NCI-H446 treated with DMSO at 0.1 percent for 48 hours (cell line): ENCODE results near the gene BRPF3.

Source experiments
- DNase-seq: peaks from one replicate; lab custom pipeline; 2025; lab: John Stamatoyannopoulos, UW

Gene BRPF3

GRCh38 chr6:36196113-36196879 lies at the start of gene BRPF3:
BRPF3 (plus strand) TSS chr6:36196744; CDS start chr6:36200323, 3,579 bp downstream.
- DNase-seq, result peak; percentile 44

- no peak for DNase-seq
Observed at GRCh38 chr6:36147294-36147693, 49.2 kb upstream of the BRPF3 start.

GRCh38 chr6:36149476-36149875 lies 47.1 kb upstream of the BRPF3 start:
- DNase-seq, result no peak

GRCh38 chr6:36150283-36150682 lies 46.3 kb upstream of the BRPF3 start:
- no peak for DNase-seq

- DNase-seq, result no peak
Observed at GRCh38 chr6:36154286-36154685, 42.3 kb upstream of the BRPF3 start.

- DNase-seq, result no peak
Observed at GRCh38 chr6:36155662-36156061, 40.9 kb upstream of the BRPF3 start.

- no peak for DNase-seq
Observed at GRCh38 chr6:36160147-36160760, 36.3 kb upstream of the BRPF3 start.

GRCh38 chr6:36169023-36170007 lies 27.2 kb upstream of the BRPF3 start:
- no peak for DNase-seq

GRCh38 chr6:36170704-36171103 lies 25.8 kb upstream of the BRPF3 start:
- no peak for DNase-seq

- DNase-seq, result no peak
Observed at GRCh38 chr6:36171573-36171972, 25.0 kb upstream of the BRPF3 start.

GRCh38 chr6:36177166-36177565 lies 19.4 kb upstream of the BRPF3 start:
- no peak for DNase-seq

- no peak for DNase-seq
Observed at GRCh38 chr6:36178544-36178943, 18.0 kb upstream of the BRPF3 start.

GRCh38 chr6:36180126-36180525 lies 16.4 kb upstream of the BRPF3 start:
- DNase-seq, result no peak

GRCh38 chr6:36184311-36184710 lies 12.2 kb upstream of the BRPF3 start:
- DNase-seq, result no peak

GRCh38 chr6:36186199-36186598 lies 10.3 kb upstream of the BRPF3 start:
- DNase-seq, result no peak

GRCh38 chr6:36187446-36187845 lies 9.1 kb upstream of the BRPF3 start:
- DNase-seq, result no peak

- no peak for DNase-seq
Observed at GRCh38 chr6:36195471-36196112, 952 bp upstream of the BRPF3 start.

GRCh38 chr6:36196880-36197548 lies 470 bp downstream of the BRPF3 start:
- DNase-seq, result peak; percentile 94

- peak; percentile 88 for DNase-seq
Observed at GRCh38 chr6:36197739-36198221, 1.2 kb downstream of the BRPF3 start.

GRCh38 chr6:36198986-36199385 lies 2.4 kb downstream of the BRPF3 start:
- no peak for DNase-seq
